BE2C (cell line): ENCODE results near the gene ZNF668.

Source experiments
- DNase-seq: peaks from one replicate; pipeline ENCODE4 v3.0.0-alpha.2; 2020
- H3K27me3 ChIP-seq: fragments of 250-450 bp; sonication (Bioruptor Pico); 2 replicates; pipeline ENCODE4 v1.5.1; 2020; ENCODE audit warnings: mild to moderate bottlenecking
- H3K36me3 ChIP-seq: fragments of 250-450 bp; sonication (Bioruptor Pico); 2 replicates; pipeline ENCODE4 v1.5.1; 2020; ENCODE audit warnings: mild to moderate bottlenecking
- H3K4me1 ChIP-seq: fragments of 250-450 bp; sonication (Bioruptor Pico); 2 replicates; pipeline ENCODE4 v1.5.1; 2020
- H3K4me3 ChIP-seq: 2 replicates; pipeline ENCODE4 v1.5.1; 2011; ENCODE audit warnings: low read depth, low read length
- H3K9me3 ChIP-seq: fragments of 250-450 bp; sonication (Bioruptor Pico); 2 replicates; pipeline ENCODE4 v1.5.1; 2020
- CTCF ChIP-seq: IDR thresholded peaks from 2 replicates; pipeline ENCODE4 v1.5.1; 2012; ENCODE audit warnings: mild to moderate bottlenecking, low read depth, low read length

ZNF668 gene

GRCh38 chr16:31052114-31052513, 21.9 kb downstream of the ZNF668 start:
- TF ChIP-seq CTCF: no peak
- no peaks in the 10 kb centered on the region for H3K27me3 ChIP-seq
- H3K4me1 ChIP-seq: no peaks in the 10 kb centered on the region
- H3K9me3 ChIP-seq: no peaks in the 10 kb centered on the region
- H3K4me3 ChIP-seq: no peak overlapping the region
- no peak for DNase-seq
- no peaks in the 10 kb centered on the region for H3K36me3 ChIP-seq

GRCh38 chr16:31050280-31051030, 23.6 kb downstream of the ZNF668 start:
- no peak for TF ChIP-seq CTCF
- no peaks in the 10 kb centered on the region for H3K9me3 ChIP-seq
- H3K4me3 ChIP-seq: no peak overlapping the region
- H3K36me3 ChIP-seq: no peaks in the 10 kb centered on the region
- H3K4me1 ChIP-seq: no peaks in the 10 kb centered on the region
- H3K27me3 ChIP-seq: no peaks in the 10 kb centered on the region
- no peak for DNase-seq

GRCh38 chr16:31043898-31044481, 30.1 kb downstream of the ZNF668 start:
- no peaks in the 10 kb centered on the region for H3K27me3 ChIP-seq
- no peak overlapping the region for H3K4me3 ChIP-seq
- H3K9me3 ChIP-seq: no peaks in the 10 kb centered on the region
- DNase-seq: no peak
- no peaks in the 10 kb centered on the region for H3K36me3 ChIP-seq
- TF ChIP-seq CTCF: no peak
- H3K4me1 ChIP-seq: no peaks in the 10 kb centered on the region

GRCh38 chr16:31043352-31043751, 30.7 kb downstream of the ZNF668 start:
- Histone ChIP-seq H3K36me3 (no peaks in the 10 kb centered on the region), H3K27me3 (no peaks in the 10 kb centered on the region), H3K4me3 (no peak overlapping the region), H3K9me3 (no peaks in the 10 kb centered on the region), H3K4me1 (no peaks in the 10 kb centered on the region)
- no peak for DNase-seq
- no peak for TF ChIP-seq CTCF

- DNase-seq: no peak
- no peaks in the 10 kb centered on the region for H3K36me3 ChIP-seq
- no peak overlapping the region for H3K4me3 ChIP-seq
- H3K4me1 ChIP-seq: no peaks in the 10 kb centered on the region
- no peak for TF ChIP-seq CTCF
- no peaks in the 10 kb centered on the region for H3K9me3 ChIP-seq
- H3K27me3 ChIP-seq: no peaks in the 10 kb centered on the region
Observed at GRCh38 chr16:31042866-31043265, 31.2 kb downstream of the ZNF668 start.

GRCh38 chr16:31038993-31039392, 35.0 kb downstream of the ZNF668 start:
- DNase-seq: no peak
- no peaks in the 10 kb centered on the region for H3K36me3 ChIP-seq
- TF ChIP-seq CTCF: no peak
- H3K27me3 ChIP-seq: no peaks in the 10 kb centered on the region
- H3K9me3 ChIP-seq: no peaks in the 10 kb centered on the region
- no peak overlapping the region for H3K4me3 ChIP-seq
- no peaks in the 10 kb centered on the region for H3K4me1 ChIP-seq
